Measurements from ENCODE around the gene DCX. TPM values are rescaled to one million over a fixed set of nuclear protein-coding genes. Genes with fewer than 3 reads are reported as not detected.

Gene DCX
- total and polyA plus RNA-seq, 4 donors: 0.01 to 1.6 TPM; not detected in 2

GRCh38 chrX:111407948-111408347, 4.0 kb downstream of the DCX start:
- peaks cover 5 to 51% (median 16%) of the 10 kb centered on the region in 3 donors for H3K27me3 ChIP-seq (ENCODE audit: control insufficient read depth in 3 of 3, insufficient read depth in 3 of 3, low read length in 2 of 3)
- ATAC-seq (ENCODE audit: insufficient read depth, low FRiP score) (no peak), DNase-seq (no peak)
- H3K9me3 ChIP-seq (ENCODE audit: control insufficient read depth in 4 of 4, insufficient read depth in 3 of 4, low read length in 3 of 4): peaks cover 0 to 7% (median 0%) of the 10 kb centered on the region in 4 donors
- H3K4me3 ChIP-seq: no peak overlapping the region
- 33 to 38% methylated on average over 3 of the region's 3 CpGs for WGBS, 2 donors
- H3K9ac ChIP-seq (ENCODE audit: insufficient read depth in 1 of 2, low read length in 2 of 2): no peak overlapping the region
- no peak for TF ChIP-seq CTCF (IDR thresholded peaks at IDR 0.05; ENCODE audit: control extremely low read depth, extremely low read depth)
- H3K36me3 ChIP-seq (ENCODE audit: control insufficient read depth in 4 of 4, insufficient read depth in 4 of 4, low read length in 4 of 4): no peaks in the 10 kb centered on the region
- no peak overlapping the region for H3K27ac ChIP-seq (ENCODE audit: low read depth in 1 of 2, low read length in 1 of 2)
- no peaks in the 10 kb centered on the region for H3K4me1 ChIP-seq (ENCODE audit: control insufficient read depth in 5 of 5, insufficient read depth in 5 of 5, low read length in 5 of 5)

- Histone ChIP-seq H3K9me3 (ENCODE audit: control insufficient read depth in 4 of 4, insufficient read depth in 3 of 4, low read length in 3 of 4) (peaks cover 0 to 3% (median 0%) of the 10 kb centered on the region in 4 donors), H3K9ac (ENCODE audit: insufficient read depth in 1 of 2, low read length in 2 of 2) (no peak overlapping the region), H3K27me3 (ENCODE audit: control insufficient read depth in 3 of 3, insufficient read depth in 3 of 3, low read length in 2 of 3) (peaks cover 0 to 55% (median 4%) of the 10 kb centered on the region in 3 donors), H3K4me1 (ENCODE audit: control insufficient read depth in 5 of 5, insufficient read depth in 5 of 5, low read length in 5 of 5) (no peaks in the 10 kb centered on the region), H3K36me3 (ENCODE audit: control insufficient read depth in 4 of 4, insufficient read depth in 4 of 4, low read length in 4 of 4) (no peaks in the 10 kb centered on the region), H3K27ac (ENCODE audit: low read depth in 1 of 2, low read length in 1 of 2) (no peak overlapping the region), H3K4me3 (no peak overlapping the region)
- DNase-seq (no peak), ATAC-seq (ENCODE audit: insufficient read depth, low FRiP score) (no peak)
- TF ChIP-seq CTCF (IDR thresholded peaks at IDR 0.05; ENCODE audit: control extremely low read depth, extremely low read depth): no peak
- WGBS, 2 donors: 52 to 55% methylated on average over 2 of the region's 2 CpGs
These were observed 9.6 kb downstream of the DCX start for GRCh38 chrX:111402344-111402743.

GRCh38 chrX:111395149-111395548, 16.8 kb downstream of the DCX start:
- Histone ChIP-seq H3K9me3 (ENCODE audit: control insufficient read depth in 4 of 4, insufficient read depth in 3 of 4, low read length in 3 of 4) (peaks cover 0 to 3% (median 0%) of the 10 kb centered on the region in 4 donors), H3K4me3 (no peak overlapping the region), H3K4me1 (ENCODE audit: control insufficient read depth in 5 of 5, insufficient read depth in 5 of 5, low read length in 5 of 5) (peaks cover 0 to 3% (median 0%) of the 10 kb centered on the region in 5 donors), H3K27ac (ENCODE audit: low read depth in 1 of 2, low read length in 1 of 2) (no peak overlapping the region), H3K27me3 (ENCODE audit: control insufficient read depth in 3 of 3, insufficient read depth in 3 of 3, low read length in 2 of 3) (peaks cover 2 to 24% (median 11%) of the 10 kb centered on the region in 3 donors), H3K36me3 (ENCODE audit: control insufficient read depth in 4 of 4, insufficient read depth in 4 of 4, low read length in 4 of 4) (no peaks in the 10 kb centered on the region), H3K9ac (ENCODE audit: insufficient read depth in 1 of 2, low read length in 2 of 2) (no peak overlapping the region)
- 75 to 85% methylated on average over 2 of the region's 2 CpGs for WGBS, 2 donors
- ATAC-seq (ENCODE audit: insufficient read depth, low FRiP score): no peak
- no peak for TF ChIP-seq CTCF (IDR thresholded peaks at IDR 0.05; ENCODE audit: control extremely low read depth, extremely low read depth)
- DNase-seq: no peak

GRCh38 chrX:111394569-111394968, 17.4 kb downstream of the DCX start:
- Histone ChIP-seq H3K4me1 (ENCODE audit: control insufficient read depth in 5 of 5, insufficient read depth in 5 of 5, low read length in 5 of 5) (peaks cover 0 to 3% (median 0%) of the 10 kb centered on the region in 5 donors), H3K9me3 (ENCODE audit: control insufficient read depth in 4 of 4, insufficient read depth in 3 of 4, low read length in 3 of 4) (peaks cover 0 to 3% (median 0%) of the 10 kb centered on the region in 4 donors), H3K27me3 (ENCODE audit: control insufficient read depth in 3 of 3, insufficient read depth in 3 of 3, low read length in 2 of 3) (peaks cover 2 to 18% (median 15%) of the 10 kb centered on the region in 3 donors), H3K9ac (ENCODE audit: insufficient read depth in 1 of 2, low read length in 2 of 2) (no peak overlapping the region), H3K27ac (ENCODE audit: low read depth in 1 of 2, low read length in 1 of 2) (no peak overlapping the region), H3K36me3 (ENCODE audit: control insufficient read depth in 4 of 4, insufficient read depth in 4 of 4, low read length in 4 of 4) (no peaks in the 10 kb centered on the region), H3K4me3 (no peak overlapping the region)
- no peak for TF ChIP-seq CTCF (IDR thresholded peaks at IDR 0.05; ENCODE audit: control extremely low read depth, extremely low read depth)
- 20 to 29% methylated on average over 1 of the region's 1 CpG for WGBS, 2 donors
- no peak for ATAC-seq (ENCODE audit: insufficient read depth, low FRiP score)
- DNase-seq: no peak

All from lung (tissue), 12 donors.